GM12878 (cell line): ENCODE data around the gene CDH15.

Experiments
- RCOR1 ChIP-seq: conservative IDR thresholded peaks from 2 replicates; pipeline ENCODE4 v1.6.1; 2012; ENCODE audit warnings: low read depth, low read length, improper control_type of control experiment
- YBX1 ChIP-seq: fragments of 450-650 bp; IDR thresholded peaks from 2 replicates; pipeline ENCODE4 v1.6.1; 2016; ENCODE audit warnings: antibody characterized with exemption

GRCh38 chr16:89184677-89184932 lies 13.1 kb downstream of the CDH15 start:
- no peak for TF ChIP-seq YBX1
- TF ChIP-seq RCOR1 = no peak
